Heart right ventricle (tissue), 16 donors: ENCODE measurements around the gene TMEM181. TPM values are rescaled to one million over a fixed set of nuclear protein-coding genes. Genes with fewer than 3 reads are reported as not detected.
"Not testable (repeated sequence)": the region's sequence is repeated elsewhere in the genome, so short reads cannot be mapped to it uniquely, and the experiment has no call there.

Source experiments
- ATAC-seq, 8 donors: fragments of 200-7000 bp; cut with Tn5 transposase; one replicate each; pipeline ENCODE4 v1.9.1; 2020; ENCODE audit warnings: mild to moderate bottlenecking in 8 of 8, moderate library complexity in 8 of 8, moderate number of reproducible peaks in 1 of 8
- DNase-seq, 2 donors: peaks; one replicate each; pipeline ENCODE4 v3.0.0-alpha.2; 2020
- H3K27ac ChIP-seq, 10 donors: fragments of 200-600 bp; sonication (generic) in 2 of 10; one replicate each; pipeline versions ENCODE4 v1.5.0 to v1.8.0; 2020 to 2022; ENCODE audit warnings: mild to moderate bottlenecking in 3 of 10
- H3K27me3 ChIP-seq, 7 donors: fragments of 200-600 bp; one replicate each; pipeline ENCODE4 v1.8.0; 2021 to 2022; ENCODE audit warnings: mild to moderate bottlenecking in 2 of 7
- H3K36me3 ChIP-seq, 9 donors: fragments of 200-600 bp; sonication (generic) in 1 of 9; one replicate each; pipeline versions ENCODE4 v1.5.0 to v1.8.0; 2020 to 2022; ENCODE audit warnings: mild to moderate bottlenecking in 2 of 9
- H3K4me1 ChIP-seq, 9 donors: fragments of 200-600 bp; sonication (generic) in 1 of 9; one replicate each; pipeline versions ENCODE4 v1.5.0 to v1.8.0; 2020 to 2022; ENCODE audit warnings: mild to moderate bottlenecking in 4 of 9
- H3K4me3 ChIP-seq, 10 donors: fragments of 200-600 bp; sonication (generic) in 2 of 10; one replicate each; pipeline versions ENCODE4 v1.5.0 to v1.8.0; 2020 to 2022; ENCODE audit warnings: mild to moderate bottlenecking in 7 of 10, moderate library complexity in 2 of 10
- H3K9me3 ChIP-seq, 11 donors: fragments of 200-600 bp in 10 of 11; sonication (generic) in 2 of 11; one replicate each; pipeline versions ENCODE4 v1.5.0 to v1.8.0; 2013 to 2022; ENCODE audit warnings: mild to moderate bottlenecking in 2 of 11, control low read depth in 1 of 11, moderate library complexity in 1 of 11
- WGBS, 2 donors: extraction: QIAGEN DNeasy Blood & Tissue Kit; methylation state at CpG; one replicate each; pipeline ENCODE4 v1.1.7; 2013; ENCODE audit warnings: inconsistent platforms in 1 of 2; 5-methylcytosine and 5-hydroxymethylcytosine counted together
- intact Hi-C, 10 donors: fragments of 100-400 bp; cut with DNase I; formaldehyde crosslinking; loops; one replicate each; pipeline versions ENCODE4 v1.11.1 to v1.14.2; 2022
- polyA plus RNA-seq, 2 donors: library from polyadenylated mRNA; stranded (reverse); fragments of 200-250 nt; gene quantifications; one replicate each; pipeline ENCODE4 v1.2.3, GENCODE V29; 2013
- total RNA-seq, 10 donors: library from RNA; stranded (reverse); fragmentation: NEBNext Ultra II Directional in 3 of 10; extraction: Animal tissue kit (Norgen Biotek cat#: 25700) in 3 of 10; gene quantifications; one replicate each; pipeline versions ENCODE4 v1.2.1 to v1.2.4, GENCODE V29; 2021 to 2023
- TF ChIP-seq, protein P1 (sequence below), 9 donors: fragments of 200-600 bp; sonication (generic) in 2 of 9; IDR thresholded peaks; one replicate each; pipeline versions ENCODE4 v1.5.0 to v1.8.0; 2021 to 2022; ENCODE audit warnings: antibody characterized with exemption in 9 of 9, mild to moderate bottlenecking in 5 of 9, moderate library complexity in 1 of 9
- donor health status: Arrhythmogenic right ventricular cardiomyopathy.
- donor health status: ischemic (EF 13 %, LVEDD 7.1; RV severe dilation, severe dysfunction).
- donor health status: healthy with polysubstance abuse.
- donor health status: DM: no; HTN: yes; CAD: no.
- donor health status: DM: no; HTN: no; CAD: no.
- donor health status: ischemic (EF 25% LVEDD 6.9; RV normal size, moderate dysfunction).
- donor health status: ischemic (EF 25% LVEDD 5.7; RV mildly dilated, moderate dysfunction).
- donor health status: healthy.
- donor health status: DM: yes; HTN: yes; CAD: no.
- donor health status: Ischemic cardiomyopathy.
- donor health status: ischemic (EF 35%, LVEDD 5.7; RV mildly dilated, moderate dysfunction).
- donor health status: nonischemic (EF 11% LVEDD 7.7; RV severe dilation, severe dysfunction).
- donor health status: DM: yes; HTN: yes; CAD: no.
- donor health status: PGD.
- donor health status: ischemic (EF 29% LVEDD 5.4; RV normal size, mild dysfunction).
- donor health status: nonischemic (EF 23%, LVEDD 6.1; RV moderate dilation, normal function).

Gene TMEM181
- total and polyA plus RNA-seq, 12 donors, result 5.9 to 13.4 (median 9.6) TPM

DNA sequence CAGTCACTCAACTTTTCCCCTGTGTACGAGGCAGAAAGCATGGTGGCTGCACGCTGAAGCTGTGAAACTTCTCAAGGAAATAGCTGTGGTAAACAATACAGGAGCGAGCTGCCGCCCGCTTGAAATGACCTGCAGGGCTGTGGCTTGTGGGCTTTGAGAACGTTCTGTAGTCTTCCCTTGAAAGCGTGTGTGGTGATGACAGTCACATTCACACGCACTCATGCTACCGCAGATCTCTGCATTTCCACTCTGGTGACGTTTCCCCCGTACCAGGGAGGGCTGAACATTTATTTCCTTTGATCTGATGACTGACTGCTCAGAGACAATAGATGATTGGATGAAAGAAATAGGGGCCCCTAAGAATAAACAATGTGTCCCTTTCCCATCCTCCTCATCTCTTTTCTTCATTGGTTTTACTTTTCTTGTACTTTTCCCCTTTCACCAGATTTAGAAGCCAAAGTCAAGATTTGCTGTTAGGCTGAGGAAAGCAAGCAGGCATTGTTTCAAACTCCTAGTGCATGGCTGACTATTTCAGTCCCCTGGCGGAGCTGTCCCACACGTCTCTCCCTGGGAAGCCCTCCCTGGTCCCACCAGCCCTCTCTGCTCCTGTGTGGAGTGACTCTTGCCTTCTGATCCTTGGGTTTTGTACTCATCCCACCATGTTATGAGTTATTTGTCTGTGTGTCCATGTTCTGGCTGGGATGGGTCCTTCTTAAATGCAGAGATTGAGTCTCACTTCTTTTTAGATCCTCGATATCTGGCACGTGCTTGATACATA lies 93.9 kb downstream of the TMEM181 start:
- H3K27ac ChIP-seq, result peak overlapping the region; percentile 16 to 87 (median 66)
- DNase-seq, result peak in 1 of 2 donors; percentile 34
- H3K4me1 ChIP-seq, result peaks cover 2 to 62% (median 24%) of the 10 kb centered on the region in 9 donors
- H3K27me3 ChIP-seq, result no peaks in the 10 kb centered on the region
- H3K9me3 ChIP-seq, result no peaks in the 10 kb centered on the region
- intact Hi-C loops, result no loop called here
- no peaks in the 10 kb centered on the region for H3K36me3 ChIP-seq
- WGBS, 2 donors, result 40 to 53% methylated on average over 15 of the region's 15 CpGs
- no peak overlapping the region for H3K4me3 ChIP-seq
- TF ChIP-seq, protein P1, sequence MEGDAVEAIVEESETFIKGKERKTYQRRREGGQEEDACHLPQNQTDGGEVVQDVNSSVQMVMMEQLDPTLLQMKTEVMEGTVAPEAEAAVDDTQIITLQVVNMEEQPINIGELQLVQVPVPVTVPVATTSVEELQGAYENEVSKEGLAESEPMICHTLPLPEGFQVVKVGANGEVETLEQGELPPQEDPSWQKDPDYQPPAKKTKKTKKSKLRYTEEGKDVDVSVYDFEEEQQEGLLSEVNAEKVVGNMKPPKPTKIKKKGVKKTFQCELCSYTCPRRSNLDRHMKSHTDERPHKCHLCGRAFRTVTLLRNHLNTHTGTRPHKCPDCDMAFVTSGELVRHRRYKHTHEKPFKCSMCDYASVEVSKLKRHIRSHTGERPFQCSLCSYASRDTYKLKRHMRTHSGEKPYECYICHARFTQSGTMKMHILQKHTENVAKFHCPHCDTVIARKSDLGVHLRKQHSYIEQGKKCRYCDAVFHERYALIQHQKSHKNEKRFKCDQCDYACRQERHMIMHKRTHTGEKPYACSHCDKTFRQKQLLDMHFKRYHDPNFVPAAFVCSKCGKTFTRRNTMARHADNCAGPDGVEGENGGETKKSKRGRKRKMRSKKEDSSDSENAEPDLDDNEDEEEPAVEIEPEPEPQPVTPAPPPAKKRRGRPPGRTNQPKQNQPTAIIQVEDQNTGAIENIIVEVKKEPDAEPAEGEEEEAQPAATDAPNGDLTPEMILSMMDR (IDR thresholded peaks at IDR 0.05), result no peak
- peak in 7 of 8 donors; percentile 4 to 76 (median 28) for ATAC-seq

GRCh38 chr6:158654498-158654897 lies 94.6 kb downstream of the TMEM181 start:
- WGBS, 2 donors, result 30 to 32% methylated on average over 6 of the region's 6 CpGs
- H3K27me3 ChIP-seq, result no peaks in the 10 kb centered on the region
- no peak overlapping the region for H3K4me3 ChIP-seq
- no peaks in the 10 kb centered on the region for H3K9me3 ChIP-seq
- peak; percentile 95 to 98 (median 96) for ATAC-seq
- intact Hi-C loops, result no loop called here
- H3K4me1 ChIP-seq, result peaks cover 2 to 54% (median 17%) of the 10 kb centered on the region in 9 donors
- H3K27ac ChIP-seq, result peak overlapping the region; percentile 16 to 87 (median 66)
- TF ChIP-seq, protein P1 (IDR thresholded peaks at IDR 0.05), result no peak
- DNase-seq, result peak; percentile 74 to 83
- no peaks in the 10 kb centered on the region for H3K36me3 ChIP-seq

DNA sequence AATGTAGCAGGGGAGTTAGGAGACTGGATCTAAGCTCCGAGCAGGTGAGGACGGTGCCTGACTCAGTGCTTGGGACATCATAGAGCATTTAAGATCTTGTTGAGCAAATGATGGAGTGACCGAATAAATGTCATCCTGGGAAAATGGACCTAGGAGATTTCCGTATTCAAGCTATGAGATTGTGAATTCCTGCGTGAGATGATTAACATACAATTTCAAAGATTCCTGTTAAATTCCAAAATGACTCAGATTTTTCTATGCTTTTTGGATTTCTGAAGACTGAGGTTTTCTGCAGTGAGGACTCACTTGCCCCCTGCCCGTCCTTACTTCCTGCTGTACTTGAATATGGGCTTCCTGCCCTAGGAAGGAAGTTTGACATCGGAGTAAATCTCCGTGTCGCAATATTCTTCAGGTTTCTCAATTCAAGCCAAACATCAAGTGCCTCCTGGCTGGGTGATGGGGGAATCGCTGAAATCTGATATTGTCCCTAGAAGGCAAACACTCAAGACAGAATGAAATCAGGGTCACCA lies 95.1 kb downstream of the TMEM181 start:
- TF ChIP-seq, protein P1 (IDR thresholded peaks at IDR 0.05), result no peak
- Histone ChIP-seq H3K27ac (peak overlapping the region in 8 of 10 donors; percentile 6 to 87 (median 69)), H3K9me3 (no peaks in the 10 kb centered on the region), H3K27me3 (no peaks in the 10 kb centered on the region), H3K4me3 (no peak overlapping the region), H3K4me1 (peaks cover 2 to 51% (median 17%) of the 10 kb centered on the region in 9 donors), H3K36me3 (no peaks in the 10 kb centered on the region)
- ATAC-seq, result peak; percentile 1 to 41 (median 4)
- no peak for DNase-seq
- intact Hi-C loops, result no loop called here
- WGBS, 2 donors, result 44 to 59% methylated on average over 10 of the region's 10 CpGs

- 88 to 89% methylated on average over 22 of the region's 22 CpGs for WGBS, 2 donors
- Histone ChIP-seq H3K4me1 (peaks cover 2 to 50% (median 17%) of the 10 kb centered on the region in 9 donors), H3K4me3 (no peak overlapping the region), H3K27ac (peak overlapping the region in 2 of 10 donors; percentile 66 to 87), H3K36me3 (no peaks in the 10 kb centered on the region), H3K9me3 (no peaks in the 10 kb centered on the region), H3K27me3 (no peaks in the 10 kb centered on the region)
- intact Hi-C loops, result no loop called here
- TF ChIP-seq, protein P1 (IDR thresholded peaks at IDR 0.05), result no peak
- ATAC-seq (no peak), DNase-seq (no peak)
Measured at GRCh38 chr6:158655569-158656450, 95.9 kb downstream of the TMEM181 start.

- H3K27me3 ChIP-seq, H3K36me3 ChIP-seq, H3K27ac ChIP-seq, H3K4me3 ChIP-seq, ATAC-seq, DNase-seq, H3K9me3 ChIP-seq, intact Hi-C loops: not testable (repeated sequence)
- 90 to 95% methylated on average over 9 of the region's 9 CpGs for WGBS, 2 donors
- peaks cover 2 to 49% (median 17%) of the 10 kb centered on the region in 9 donors for H3K4me1 ChIP-seq
Measured at GRCh38 chr6:158656986-158657385, 97.1 kb downstream of the TMEM181 start.
